Measurements from ENCODE around the gene SNRPB.
A peak's percentile ranks its signal among the peaks of the same experiment; 100 is the strongest.
"Not testable (repeated sequence)": the region's sequence is repeated elsewhere in the genome, so short reads cannot be mapped to it uniquely, and the experiment has no call there.

Gene SNRPB
- 92.2 to 95.7 reads per million in 2 donors for total RNA-seq

DNA sequence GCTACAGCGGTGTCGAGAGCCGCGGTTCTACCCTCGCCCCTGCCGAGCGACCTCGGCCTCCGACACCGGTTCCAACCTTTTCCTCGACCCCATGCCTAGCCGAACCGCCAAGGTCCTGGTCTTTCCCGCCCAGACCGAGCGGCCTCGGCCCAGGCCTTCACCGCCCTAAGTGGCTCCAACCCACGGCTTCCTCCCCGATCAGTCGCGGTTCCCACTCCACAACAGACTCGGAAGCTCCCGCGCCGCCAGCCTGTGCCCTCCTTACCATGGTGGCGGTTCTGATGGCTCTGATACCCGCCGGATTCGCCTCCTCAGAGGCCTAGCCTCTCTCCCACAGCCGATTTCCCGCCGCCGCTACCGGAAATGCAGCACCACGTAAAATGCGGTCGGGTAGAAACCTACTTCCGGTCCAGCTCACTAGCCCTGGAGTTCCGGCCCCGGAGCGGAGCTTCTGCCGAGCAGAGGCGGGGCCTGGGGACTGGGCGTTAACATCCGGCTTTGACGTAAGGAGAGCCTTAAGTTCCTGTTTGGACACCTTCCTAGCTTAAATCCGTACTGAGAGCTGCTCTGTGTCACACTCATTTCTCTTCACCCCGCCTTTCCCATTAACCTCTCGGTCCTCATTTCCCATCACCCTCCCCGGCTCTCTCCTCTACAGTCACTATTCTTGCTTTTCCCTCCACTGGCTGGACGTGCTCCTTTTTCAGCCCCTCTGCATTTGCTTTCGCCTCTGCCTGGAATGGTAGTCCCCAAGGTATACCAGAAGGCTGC lies at the start of gene SNRPB:
Gene SNRPB (minus strand): TSS at position 367 of the 771 bp plus-strand sequence. CDS start 99 bp downstream, at position 268.
- DNase-seq = peak; percentile 78

DNA sequence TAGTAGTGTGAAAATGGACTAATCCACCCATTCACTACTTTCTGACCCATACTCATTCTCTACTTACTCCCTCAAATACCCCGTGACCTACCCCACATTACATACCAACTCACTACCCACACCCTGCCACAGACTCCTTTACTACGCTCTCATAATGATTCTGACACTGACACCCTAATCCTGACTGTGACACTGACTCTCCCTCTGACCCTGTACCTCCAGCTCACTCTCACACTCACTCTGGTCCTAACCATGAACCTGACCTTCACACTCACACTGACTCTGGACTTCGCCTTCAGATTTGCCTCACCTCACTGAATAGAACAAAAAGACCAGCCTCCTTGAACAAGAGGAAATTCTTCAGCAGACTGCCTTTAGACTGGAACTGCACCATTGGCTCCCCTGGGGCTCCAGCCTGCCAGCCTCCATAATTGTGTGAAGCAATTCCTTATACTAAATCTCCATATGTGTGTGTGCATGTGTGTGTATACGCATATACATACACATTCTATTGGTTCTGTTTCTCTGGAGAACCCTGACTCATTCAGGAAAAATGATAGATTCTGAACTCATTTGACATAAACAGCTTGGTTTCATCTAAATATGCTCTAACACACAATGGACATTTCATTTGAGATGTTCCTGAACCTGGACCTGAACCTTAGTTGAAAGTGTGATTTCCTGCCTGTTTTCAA lies 48.7 kb upstream of the SNRPB start:
- DNase-seq = no peak

DNA sequence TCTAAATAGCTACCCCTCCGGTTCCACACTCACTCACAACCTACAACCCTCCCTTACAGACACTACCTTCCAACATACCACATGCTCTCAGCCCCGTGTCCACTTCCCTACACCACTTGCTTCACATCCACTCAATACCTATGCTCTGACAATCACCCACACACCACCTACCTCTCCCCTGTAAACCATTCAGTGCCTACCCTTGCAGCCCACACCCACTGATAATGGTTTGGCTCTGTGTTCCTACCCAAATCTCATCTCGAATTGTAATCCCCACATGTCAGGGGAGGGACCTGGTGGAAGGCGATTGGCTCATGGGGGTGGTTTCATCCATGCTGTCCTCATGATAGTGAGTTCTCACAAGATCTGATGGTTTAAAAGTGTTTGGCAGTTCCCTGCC lies 48.0 kb upstream of the SNRPB start:
- DNase-seq = no peak

- DNase-seq = no peak
Observed at GRCh38 chr20:2518096-2518495, 47.5 kb upstream of the SNRPB start.

DNA sequence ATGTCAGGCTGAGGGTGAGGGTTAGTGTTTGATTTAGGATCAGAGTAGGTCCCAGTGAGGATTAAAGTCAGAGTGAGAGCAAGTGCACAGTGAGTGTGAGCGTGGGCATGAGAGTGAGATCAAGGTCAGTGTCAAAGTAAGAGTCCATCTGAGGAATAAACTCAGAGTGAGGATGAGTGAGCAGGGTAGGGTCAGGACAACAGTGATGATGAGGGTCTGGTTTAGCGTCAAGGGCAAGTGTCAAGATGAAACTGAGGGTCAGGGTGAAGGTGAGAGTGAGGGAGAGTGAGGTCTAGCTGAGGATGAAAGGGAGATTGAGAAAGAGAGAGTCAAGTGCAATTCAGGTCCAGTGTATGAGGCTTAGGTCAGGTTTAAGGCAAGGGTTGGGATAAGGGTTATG lies 45.8 kb upstream of the SNRPB start:
- no peak for DNase-seq

DNA sequence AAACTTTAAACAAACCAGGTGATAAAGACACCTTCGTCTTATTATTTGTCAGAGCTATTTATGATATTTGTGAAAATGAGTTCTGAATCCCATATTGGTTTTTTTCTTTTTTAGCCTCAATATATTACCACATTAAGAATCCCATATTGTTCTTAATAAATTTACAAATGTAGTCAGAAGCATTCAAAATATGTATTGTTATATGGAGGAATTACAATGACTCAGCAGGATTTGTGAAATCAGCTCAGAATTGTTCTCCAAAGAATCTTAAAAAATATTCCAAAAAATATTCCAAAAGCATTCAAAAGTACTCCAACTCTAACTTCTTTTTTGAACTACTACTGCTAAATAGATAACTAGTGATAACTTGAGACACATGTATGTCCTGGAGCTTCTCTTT lies 44.6 kb upstream of the SNRPB start:
- DNase-seq = no peak

GRCh38 chr20:2509794-2510193 lies 39.2 kb upstream of the SNRPB start:
- no peak for DNase-seq

DNA sequence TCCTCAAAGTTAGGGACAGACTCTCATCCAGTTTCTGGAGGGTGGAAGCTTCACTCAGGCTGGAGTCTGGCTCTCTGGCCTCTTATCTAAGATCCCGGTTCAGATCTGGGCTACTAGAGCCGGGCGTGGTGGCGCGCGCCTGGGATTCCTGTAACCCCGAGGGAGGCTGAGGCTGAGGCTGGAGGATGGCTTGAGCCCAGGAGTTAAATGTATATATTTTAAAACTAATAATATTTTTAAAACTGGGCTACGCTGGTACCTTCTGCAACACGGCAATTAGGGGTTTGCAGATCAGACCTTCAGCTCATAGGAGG lies 38.8 kb upstream of the SNRPB start:
- DNase-seq = no peak

- DNase-seq = peak; percentile 25
Observed at GRCh38 chr20:2508631-2509467, 38.3 kb upstream of the SNRPB start, which contains the start of gene ZNF343. Gene ZNF343 (minus strand): TSS chr20:2508915. CDS start chr20:2493895, 15,020 bp downstream.

- DNase-seq = no peak
Observed at GRCh38 chr20:2507875-2508630, 37.5 kb upstream of the SNRPB start.

DNA sequence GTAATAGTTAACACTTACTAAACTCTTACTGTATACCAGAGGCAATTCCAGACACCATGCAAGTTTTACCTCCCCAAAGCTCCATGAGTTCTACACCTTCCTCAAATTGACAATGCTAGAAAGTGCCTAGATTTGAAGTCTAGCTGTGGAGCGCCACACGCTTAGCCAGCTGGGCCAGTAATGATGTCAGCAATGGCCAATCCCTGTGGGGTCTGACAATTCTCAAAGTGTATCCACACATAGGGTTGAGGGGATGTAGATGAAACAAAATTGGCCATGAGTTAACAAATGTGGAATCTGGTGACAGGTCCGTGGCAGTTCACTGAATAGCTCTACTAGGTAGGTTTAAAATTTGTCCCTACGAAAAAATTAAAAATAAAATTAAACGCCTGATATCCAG lies 36.9 kb upstream of the SNRPB start:
- DNase-seq = no peak

DNA sequence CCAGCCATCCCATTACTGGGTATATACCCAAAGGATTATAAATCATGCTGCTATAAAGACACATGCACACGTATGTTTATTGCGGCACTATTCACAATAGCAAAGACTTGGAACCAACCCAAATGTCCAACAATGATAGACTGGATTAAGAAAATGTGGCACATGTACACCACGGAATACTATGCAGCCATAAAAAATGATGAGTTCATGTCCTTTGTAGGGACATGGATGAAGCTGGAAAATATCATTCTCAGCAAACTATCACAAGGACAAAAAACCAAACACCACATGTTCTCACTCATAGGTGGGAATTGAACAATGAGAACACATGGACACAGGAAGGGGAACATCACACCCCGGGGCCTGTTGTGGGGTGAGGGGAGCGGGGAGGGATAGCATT lies 35.8 kb upstream of the SNRPB start:
- not testable (repeated sequence) for DNase-seq

- not testable (repeated sequence) for DNase-seq
Observed at GRCh38 chr20:2504803-2505202, 34.2 kb upstream of the SNRPB start.

DNA sequence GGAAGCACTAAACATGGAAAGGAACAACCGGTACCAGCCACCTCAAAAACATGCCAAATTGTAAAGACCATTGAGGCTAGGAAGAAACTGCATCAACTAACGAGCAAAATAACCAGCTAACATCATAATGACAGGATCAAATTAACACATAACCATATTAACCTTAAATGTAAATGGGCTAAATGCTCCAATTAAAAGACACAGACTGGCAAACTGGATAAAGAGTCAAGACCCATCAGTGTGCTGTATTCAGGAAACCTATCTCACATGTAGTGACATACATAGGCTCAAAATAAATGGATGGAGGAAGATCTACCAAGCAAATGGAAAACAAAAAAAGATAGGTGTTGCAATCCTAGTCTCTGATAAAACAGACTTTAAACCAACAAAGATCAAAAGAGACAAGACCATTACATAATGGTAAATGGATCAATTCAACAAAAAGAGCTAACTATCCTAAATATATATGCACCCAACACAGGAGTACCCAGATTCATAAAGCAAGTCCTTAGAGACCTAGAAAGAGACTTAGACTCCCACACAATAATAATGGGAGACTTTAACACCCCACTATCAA lies 32.3 kb upstream of the SNRPB start:
- DNase-seq = not testable (repeated sequence)

- DNase-seq = no peak
Observed at GRCh38 chr20:2485661-2486060, 15.1 kb upstream of the SNRPB start.

DNA sequence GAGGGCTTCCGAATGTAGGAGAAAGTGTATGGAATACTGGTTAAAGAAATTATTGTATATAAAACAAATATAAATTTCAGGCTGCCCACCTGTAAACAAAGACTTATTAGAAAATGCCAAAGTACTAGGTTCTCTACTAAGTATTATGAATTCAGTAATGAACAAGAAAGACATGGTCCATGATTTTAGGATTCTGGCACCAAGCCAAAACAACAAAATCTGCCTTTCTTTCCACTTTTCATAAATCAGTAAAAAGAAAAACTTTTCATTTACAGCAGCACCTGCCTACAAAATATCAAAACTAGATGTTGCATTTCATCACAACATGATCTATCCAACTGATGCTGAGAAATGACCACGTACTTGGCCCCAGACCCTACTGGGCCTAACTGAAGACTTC lies 14.5 kb upstream of the SNRPB start:
- DNase-seq = no peak

DNA sequence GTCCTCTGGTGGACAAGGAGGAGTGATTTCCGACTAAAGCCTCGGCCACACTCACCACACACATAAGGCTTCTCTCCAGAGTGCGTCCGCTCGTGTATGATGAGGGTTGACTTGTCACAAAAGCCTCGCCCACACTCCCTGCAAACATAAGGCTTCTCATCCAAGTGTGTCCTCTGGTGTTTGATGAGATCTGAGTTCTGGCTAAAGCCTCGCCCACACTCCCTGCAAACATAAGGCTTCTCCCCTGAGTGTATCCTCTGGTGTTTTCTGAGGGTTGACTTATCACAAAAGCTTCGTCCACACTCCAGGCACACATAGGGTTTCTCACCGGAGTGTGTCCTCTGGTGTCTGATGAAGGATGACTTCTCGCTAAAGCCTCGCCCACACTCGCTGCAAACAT lies 12.9 kb upstream of the SNRPB start:
- no peak for DNase-seq

DNA sequence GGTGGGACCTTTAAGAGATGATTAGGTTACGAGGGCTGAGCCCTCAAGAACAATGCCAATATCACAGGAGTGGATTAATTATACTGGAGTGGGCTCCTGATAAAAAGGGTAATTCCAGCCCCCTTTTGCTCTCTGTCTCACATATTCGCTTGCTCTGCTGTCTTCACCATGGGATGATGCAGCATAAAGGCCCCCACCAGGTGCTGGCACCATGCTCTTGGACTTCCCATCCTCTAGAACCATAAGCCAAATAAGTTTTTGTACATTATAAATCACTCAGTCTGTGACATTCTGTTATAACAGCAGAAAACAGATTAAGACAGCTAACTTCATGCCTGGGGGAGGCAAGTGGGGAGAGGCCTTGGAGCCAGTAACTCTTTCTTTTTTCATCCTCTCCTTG lies 9.8 kb upstream of the SNRPB start:
- DNase-seq = no peak

DNA sequence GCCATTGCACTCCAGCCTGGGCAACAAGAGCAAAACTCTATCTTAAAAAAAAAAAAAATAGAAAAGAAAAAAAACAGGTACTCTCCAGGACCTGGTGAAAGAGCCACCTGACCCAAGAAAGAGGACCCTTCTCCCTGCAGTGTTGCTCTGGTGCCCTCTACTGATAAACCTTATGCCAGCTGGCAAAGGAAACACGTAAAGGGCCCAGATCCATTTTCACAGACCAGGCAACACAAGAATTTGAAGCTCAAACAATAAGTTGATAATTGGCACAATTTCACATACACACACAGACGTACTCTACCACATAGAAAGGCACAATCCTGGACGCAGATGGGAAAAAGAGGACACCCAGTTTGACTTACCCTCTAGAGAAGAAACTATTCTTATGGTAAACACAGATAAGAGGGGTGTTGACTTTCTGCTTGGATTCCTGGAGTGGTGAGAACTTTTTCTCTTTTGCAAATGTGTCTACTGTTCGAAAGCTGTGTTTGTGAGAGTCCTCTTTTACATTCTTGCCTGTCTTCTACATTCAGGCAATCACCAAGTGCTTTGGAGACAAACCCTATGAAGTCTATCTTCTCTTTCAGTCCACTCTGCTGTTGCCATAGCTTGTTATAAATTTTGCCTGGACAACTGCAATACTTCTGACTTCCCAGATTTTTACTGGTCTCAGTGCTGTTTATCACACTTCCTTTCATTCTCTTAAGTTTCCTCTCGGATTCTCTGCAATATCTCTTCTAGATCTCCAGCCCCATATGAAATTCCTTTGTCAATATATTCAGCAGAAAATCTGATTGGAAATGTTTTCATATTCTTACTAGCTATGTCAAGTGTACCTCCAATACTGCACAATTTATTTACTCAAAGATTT lies 6.4 kb upstream of the SNRPB start:
- DNase-seq = no peak

- DNase-seq = no peak
Observed at GRCh38 chr20:2475850-2476741, 5.5 kb upstream of the SNRPB start.

Measured in activated gamma-delta T cell (primary cell).